Transverse colon (tissue), 4 donors: ENCODE data around the gene MRGPRD.

Source experiments
- CTCF ChIP-seq, 5 experiments: fragments of 200-600 bp in 3 of 5; fragments of 450-650 bp in 2 of 5; sonication (generic) in 3 of 5; IDR thresholded peaks; 1 replicate in 2 of 5; 2 replicates in 3 of 5; pipeline ENCODE4 v1.5.1; 2016 to 2017; ENCODE audit warnings: antibody characterized with exemption in 5 of 5, inconsistent platforms in 3 of 5, mild to moderate bottlenecking in 2 of 5, moderate library complexity in 1 of 5
- POLR2AphosphoS5 ChIP-seq, 3 donors: sonication (generic); formaldehyde crosslinking; IDR thresholded peaks; one replicate each; pipeline ENCODE4 v1.6.1; 2016; ENCODE audit warnings: antibody characterized with exemption in 3 of 3

- TF ChIP-seq POLR2AphosphoS5 (IDR thresholded peaks at IDR 0.05) (peak in 1 of 3 donors; percentile 12), CTCF (IDR thresholded peaks at IDR 0.05) (no peak)
Observed at GRCh38 chr11:69030301-69030700, 49.5 kb upstream of the MRGPRD start.
